Prostate gland (tissue), 2 donors: ENCODE results near the gene EPHA2.

Source experiments
- POLR2AphosphoS5 ChIP-seq: sonication (generic); formaldehyde crosslinking; IDR thresholded peaks from one replicate; pipeline ENCODE4 v1.6.1; 2017; ENCODE audit warnings: antibody characterized with exemption
- TF ChIP-seq, protein P1 (sequence below), 4 experiments: fragments of 200-600 bp in 2 of 4; fragments of 450-650 bp in 2 of 4; sonication (generic) in 2 of 4; IDR thresholded peaks; 1 replicate in 3 of 4; 2 replicates in 1 of 4; pipeline ENCODE4 v1.5.1; 2016 to 2019; ENCODE audit warnings: antibody characterized with exemption in 4 of 4, mild to moderate bottlenecking in 2 of 4, moderate library complexity in 2 of 4

DNA sequence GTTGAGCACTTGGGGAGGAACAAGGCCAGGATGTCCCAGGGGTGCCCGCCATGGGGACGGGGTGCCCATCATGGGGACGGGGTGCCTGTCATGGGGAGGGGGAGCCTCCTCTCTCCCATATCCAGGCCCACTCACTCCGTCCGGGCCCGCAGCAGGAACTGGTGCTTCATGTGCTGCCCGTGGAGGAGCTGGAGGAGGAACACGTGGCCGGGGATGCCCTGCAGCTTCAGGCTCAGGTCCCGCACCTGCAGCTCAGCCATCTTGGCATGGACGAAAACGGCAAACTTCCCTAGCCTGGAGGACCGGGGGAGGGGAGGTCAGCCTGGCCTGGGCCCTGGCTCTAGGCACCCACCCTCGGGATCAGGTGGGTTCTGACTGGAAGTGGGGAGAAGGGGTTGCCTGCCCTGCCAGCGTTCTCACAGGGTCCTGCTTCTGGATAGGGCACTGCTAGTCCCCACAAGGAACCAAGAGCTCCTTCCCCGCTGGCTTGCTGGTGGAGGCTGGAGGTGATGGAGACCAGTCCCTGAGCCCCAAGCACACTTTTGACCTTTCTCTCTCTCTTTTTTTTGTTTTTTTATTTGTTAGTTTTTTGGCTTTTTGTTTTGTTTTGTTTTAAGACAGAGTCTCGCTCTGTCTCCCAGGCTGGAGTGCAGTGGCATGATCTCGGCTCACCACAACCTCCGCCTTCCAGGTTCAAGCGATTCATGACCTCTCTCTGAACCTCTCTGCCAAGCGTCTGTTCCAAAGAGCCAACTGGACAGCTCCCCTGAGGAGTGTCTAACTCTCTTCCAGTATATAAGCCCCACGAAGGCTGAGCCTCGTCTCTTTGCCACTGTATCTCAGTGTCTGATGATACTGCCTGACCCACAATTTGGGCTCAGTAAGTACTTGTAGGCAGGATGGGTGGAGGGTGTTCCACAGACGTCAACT is 46.7 kb upstream of the EPHA2 start:
- TF ChIP-seq, protein P1, sequence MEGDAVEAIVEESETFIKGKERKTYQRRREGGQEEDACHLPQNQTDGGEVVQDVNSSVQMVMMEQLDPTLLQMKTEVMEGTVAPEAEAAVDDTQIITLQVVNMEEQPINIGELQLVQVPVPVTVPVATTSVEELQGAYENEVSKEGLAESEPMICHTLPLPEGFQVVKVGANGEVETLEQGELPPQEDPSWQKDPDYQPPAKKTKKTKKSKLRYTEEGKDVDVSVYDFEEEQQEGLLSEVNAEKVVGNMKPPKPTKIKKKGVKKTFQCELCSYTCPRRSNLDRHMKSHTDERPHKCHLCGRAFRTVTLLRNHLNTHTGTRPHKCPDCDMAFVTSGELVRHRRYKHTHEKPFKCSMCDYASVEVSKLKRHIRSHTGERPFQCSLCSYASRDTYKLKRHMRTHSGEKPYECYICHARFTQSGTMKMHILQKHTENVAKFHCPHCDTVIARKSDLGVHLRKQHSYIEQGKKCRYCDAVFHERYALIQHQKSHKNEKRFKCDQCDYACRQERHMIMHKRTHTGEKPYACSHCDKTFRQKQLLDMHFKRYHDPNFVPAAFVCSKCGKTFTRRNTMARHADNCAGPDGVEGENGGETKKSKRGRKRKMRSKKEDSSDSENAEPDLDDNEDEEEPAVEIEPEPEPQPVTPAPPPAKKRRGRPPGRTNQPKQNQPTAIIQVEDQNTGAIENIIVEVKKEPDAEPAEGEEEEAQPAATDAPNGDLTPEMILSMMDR (IDR thresholded peaks at IDR 0.05) = no peak
- no peak for TF ChIP-seq POLR2AphosphoS5
